ENCODE results near the gene OPCML.

DNA sequence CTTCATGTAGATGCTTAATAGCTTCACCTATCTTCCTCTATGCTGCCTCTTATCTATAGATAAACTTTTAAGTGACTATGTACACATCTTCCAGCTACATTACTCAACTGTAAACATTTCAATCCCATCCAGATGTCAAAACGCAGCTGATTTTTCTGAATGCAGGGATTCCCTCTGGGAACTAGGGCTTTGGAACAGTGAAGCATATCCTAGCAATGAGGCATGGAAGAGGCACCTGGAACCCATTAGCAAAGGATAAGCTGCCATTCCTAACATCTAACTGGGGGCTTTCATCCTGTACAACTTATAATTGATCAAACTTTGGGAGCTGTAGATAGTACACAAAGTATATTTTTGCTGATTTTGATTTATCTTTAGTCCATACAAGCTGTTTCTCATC, 40.8 kb upstream of the OPCML start:
- TF ChIP-seq, protein P1, sequence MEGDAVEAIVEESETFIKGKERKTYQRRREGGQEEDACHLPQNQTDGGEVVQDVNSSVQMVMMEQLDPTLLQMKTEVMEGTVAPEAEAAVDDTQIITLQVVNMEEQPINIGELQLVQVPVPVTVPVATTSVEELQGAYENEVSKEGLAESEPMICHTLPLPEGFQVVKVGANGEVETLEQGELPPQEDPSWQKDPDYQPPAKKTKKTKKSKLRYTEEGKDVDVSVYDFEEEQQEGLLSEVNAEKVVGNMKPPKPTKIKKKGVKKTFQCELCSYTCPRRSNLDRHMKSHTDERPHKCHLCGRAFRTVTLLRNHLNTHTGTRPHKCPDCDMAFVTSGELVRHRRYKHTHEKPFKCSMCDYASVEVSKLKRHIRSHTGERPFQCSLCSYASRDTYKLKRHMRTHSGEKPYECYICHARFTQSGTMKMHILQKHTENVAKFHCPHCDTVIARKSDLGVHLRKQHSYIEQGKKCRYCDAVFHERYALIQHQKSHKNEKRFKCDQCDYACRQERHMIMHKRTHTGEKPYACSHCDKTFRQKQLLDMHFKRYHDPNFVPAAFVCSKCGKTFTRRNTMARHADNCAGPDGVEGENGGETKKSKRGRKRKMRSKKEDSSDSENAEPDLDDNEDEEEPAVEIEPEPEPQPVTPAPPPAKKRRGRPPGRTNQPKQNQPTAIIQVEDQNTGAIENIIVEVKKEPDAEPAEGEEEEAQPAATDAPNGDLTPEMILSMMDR (conservative IDR thresholded peaks at IDR 0.05; ENCODE audit: low read length) = no peak
- TF ChIP-seq EZH2phosphoT487 (IDR thresholded peaks at IDR 0.05; ENCODE audit: borderline replicate concordance) = no peak
